DOHH2 (cell line): ENCODE data around the gene MTR.

Source experiments
- H3F3A ChIP-seq: fragments of 200-600 bp; sonication (generic), shearing (Covaris generic); 2 replicates; pipeline ENCODE4 v1.6.0; 2016; ENCODE audit warnings: antibody characterized with exemption, mild to moderate bottlenecking; ENCODE audit not compliant: control insufficient read depth, insufficient read depth
- H3K27ac ChIP-seq: fragments of 200-600 bp; sonication (generic); 2 replicates; pipeline ENCODE4 v1.5.1; 2014; ENCODE audit warnings: low read depth, mild to moderate bottlenecking, low read length, moderate library complexity
- H3K27me3 ChIP-seq: fragments of 200-600 bp; sonication (generic); 2 replicates; pipeline ENCODE4 v1.6.1; 2014; ENCODE audit warnings: mild to moderate bottlenecking, low read length, mixed read lengths; ENCODE audit not compliant: control insufficient read depth
- H3K36me3 ChIP-seq: fragments of 200-600 bp; sonication (generic); 2 replicates; pipeline ENCODE4 v1.6.1; 2014; ENCODE audit warnings: mild to moderate bottlenecking, low read length, moderate library complexity, mixed read lengths; ENCODE audit not compliant: control insufficient read depth
- H3K4me1 ChIP-seq: fragments of 200-600 bp; sonication (generic); 2 replicates; pipeline ENCODE4 v1.6.1; 2014; ENCODE audit warnings: mild to moderate bottlenecking, low read length, mixed read lengths; ENCODE audit not compliant: control insufficient read depth
- H3K4me2 ChIP-seq: fragments of 200-600 bp; sonication (generic); 2 replicates; pipeline ENCODE4 v1.6.0; 2014; ENCODE audit warnings: mild to moderate bottlenecking, low read length, moderate library complexity
- H3K4me3 ChIP-seq: fragments of 200-600 bp; sonication (generic); 2 replicates; pipeline ENCODE4 v1.5.1; 2014; ENCODE audit warnings: mild to moderate bottlenecking, low read length, mixed read lengths
- H3K79me2 ChIP-seq: fragments of 200-600 bp; sonication (generic); 2 replicates; pipeline ENCODE4 v1.6.1; 2014; ENCODE audit warnings: mild to moderate bottlenecking, low read length, mixed read lengths; ENCODE audit not compliant: control insufficient read depth
- H3K9me2 ChIP-seq: fragments of 200-600 bp; sonication (generic); replicated peaks from 2 replicates; pipeline ENCODE4 v1.6.1; 2014; ENCODE audit warnings: mild to moderate bottlenecking, low read length, mixed read lengths; ENCODE audit not compliant: control insufficient read depth
- H3K9me3 ChIP-seq: fragments of 200-600 bp; sonication (generic); 2 replicates; pipeline ENCODE4 v1.6.1; 2014; ENCODE audit warnings: antibody characterized with exemption, low read length, mixed read lengths; ENCODE audit not compliant: control insufficient read depth, insufficient read depth
- H4K20me1 ChIP-seq: fragments of 200-600 bp; sonication (generic); 2 replicates; pipeline ENCODE4 v1.6.0; 2014; ENCODE audit warnings: low read depth, mild to moderate bottlenecking, antibody characterized with exemption, low read length, moderate library complexity; ENCODE audit not compliant: control insufficient read depth, insufficient read depth
- EZH2phosphoT487 ChIP-seq: fragments of 200-600 bp; sonication (generic); IDR thresholded peaks from 2 replicates; pipeline ENCODE4 v1.6.1; 2017; ENCODE audit warnings: borderline replicate concordance, mild to moderate bottlenecking, antibody characterized with exemption, low read length, moderate library complexity, mixed read lengths
- TF ChIP-seq, protein P1 (sequence below): fragments of 200-600 bp; sonication (generic); IDR thresholded peaks from one replicate; pipeline ENCODE4 v1.5.1; 2014; ENCODE audit warnings: antibody characterized with exemption, mild to moderate bottlenecking, low read depth, low read length; ENCODE audit not compliant: poor library complexity, severe bottlenecking

MTR gene

GRCh38 chr1:236896716-236897115 lies 101.6 kb downstream of the MTR start:
- Histone ChIP-seq H3K79me2 (no peaks in the 10 kb centered on the region), H3K27ac (no peak overlapping the region), H3K4me2 (no peak overlapping the region), H3K9me3 (no peaks in the 10 kb centered on the region), H3K36me3 (peaks cover 84% of the 10 kb centered on the region), H3K4me1 (no peaks in the 10 kb centered on the region), H3K9me2 (no peaks in the 10 kb centered on the region), H3K4me3 (no peak overlapping the region), H3F3A (no peaks in the 10 kb centered on the region), H3K27me3 (no peaks in the 10 kb centered on the region), H4K20me1 (no peaks in the 10 kb centered on the region)
- TF ChIP-seq, protein P1, sequence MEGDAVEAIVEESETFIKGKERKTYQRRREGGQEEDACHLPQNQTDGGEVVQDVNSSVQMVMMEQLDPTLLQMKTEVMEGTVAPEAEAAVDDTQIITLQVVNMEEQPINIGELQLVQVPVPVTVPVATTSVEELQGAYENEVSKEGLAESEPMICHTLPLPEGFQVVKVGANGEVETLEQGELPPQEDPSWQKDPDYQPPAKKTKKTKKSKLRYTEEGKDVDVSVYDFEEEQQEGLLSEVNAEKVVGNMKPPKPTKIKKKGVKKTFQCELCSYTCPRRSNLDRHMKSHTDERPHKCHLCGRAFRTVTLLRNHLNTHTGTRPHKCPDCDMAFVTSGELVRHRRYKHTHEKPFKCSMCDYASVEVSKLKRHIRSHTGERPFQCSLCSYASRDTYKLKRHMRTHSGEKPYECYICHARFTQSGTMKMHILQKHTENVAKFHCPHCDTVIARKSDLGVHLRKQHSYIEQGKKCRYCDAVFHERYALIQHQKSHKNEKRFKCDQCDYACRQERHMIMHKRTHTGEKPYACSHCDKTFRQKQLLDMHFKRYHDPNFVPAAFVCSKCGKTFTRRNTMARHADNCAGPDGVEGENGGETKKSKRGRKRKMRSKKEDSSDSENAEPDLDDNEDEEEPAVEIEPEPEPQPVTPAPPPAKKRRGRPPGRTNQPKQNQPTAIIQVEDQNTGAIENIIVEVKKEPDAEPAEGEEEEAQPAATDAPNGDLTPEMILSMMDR: no peak
- no peak for TF ChIP-seq EZH2phosphoT487

GRCh38 chr1:236904892-236905741 lies 110.0 kb downstream of the MTR start:
- Histone ChIP-seq H3K27ac (no peak overlapping the region), H3K9me2 (no peaks in the 10 kb centered on the region), H3K27me3 (no peaks in the 10 kb centered on the region), H3F3A (no peaks in the 10 kb centered on the region), H4K20me1 (no peaks in the 10 kb centered on the region), H3K9me3 (no peaks in the 10 kb centered on the region), H3K36me3 (peaks cover 8% of the 10 kb centered on the region; the same call in 1 of the 2 replicates), H3K4me3 (no peak overlapping the region), H3K4me2 (no peak overlapping the region), H3K79me2 (no peaks in the 10 kb centered on the region), H3K4me1 (no peaks in the 10 kb centered on the region)
- TF ChIP-seq, protein P1: no peak
- no peak for TF ChIP-seq EZH2phosphoT487

- H3K27ac ChIP-seq: no peak overlapping the region
- no peaks in the 10 kb centered on the region for H3F3A ChIP-seq
- H3K4me3 ChIP-seq: no peak overlapping the region
- H3K27me3 ChIP-seq: no peaks in the 10 kb centered on the region
- H3K36me3 ChIP-seq: no peaks in the 10 kb centered on the region
- no peaks in the 10 kb centered on the region for H3K9me3 ChIP-seq
- H3K9me2 ChIP-seq: no peaks in the 10 kb centered on the region
- no peak overlapping the region for H3K4me2 ChIP-seq
- no peaks in the 10 kb centered on the region for H3K79me2 ChIP-seq
- no peaks in the 10 kb centered on the region for H3K4me1 ChIP-seq
- H4K20me1 ChIP-seq: no peaks in the 10 kb centered on the region
- TF ChIP-seq, protein P1: no peak
- TF ChIP-seq EZH2phosphoT487: no peak
Observed at GRCh38 chr1:236907205-236907604, 112.1 kb downstream of the MTR start.
